Tibial artery (tissue), 4 donors: Measurements from ENCODE around the gene PDPK1.
"Not testable (repeated sequence)": the region's sequence is repeated elsewhere in the genome, so short reads cannot be mapped to it uniquely, and the experiment has no call there.

Source experiments
- DNase-seq, 2 donors: peaks; one replicate each; pipeline ENCODE4 v3.0.0-alpha.2; 2019
- H3K27ac ChIP-seq, 2 donors: fragments of 200-600 bp; sonication (generic) in 1 of 2; 1 replicate in 1 of 2; 2 replicates in 1 of 2; pipeline ENCODE4 v1.5.1; 2018 to 2019; ENCODE audit warnings: mild to moderate bottlenecking in 1 of 2
- H3K27me3 ChIP-seq, 2 donors: fragments of 200-600 bp; sonication (generic) in 1 of 2; one replicate each; pipeline versions ENCODE4 v1.5.1 to v1.6.0; 2016 to 2019
- H3K36me3 ChIP-seq, 3 donors: fragments of 200-600 bp; sonication (generic) in 2 of 3; one replicate each; pipeline ENCODE4 v1.5.1; 2016 to 2019; ENCODE audit warnings: mild to moderate bottlenecking in 2 of 3
- H3K4me1 ChIP-seq, 4 donors: fragments of 200-600 bp; sonication (generic) in 2 of 4; 1 replicate in 3 of 4; 2 replicates in 1 of 4; pipeline ENCODE4 v1.5.1; 2016 to 2019
- H3K4me3 ChIP-seq, 2 donors: fragments of 200-600 bp; sonication (generic) in 1 of 2; 1 replicate in 1 of 2; 2 replicates in 1 of 2; pipeline ENCODE4 v1.5.1; 2018 to 2019; ENCODE audit warnings: mild to moderate bottlenecking in 2 of 2
- H3K9me3 ChIP-seq, 3 donors: fragments of 200-600 bp; sonication (generic) in 1 of 3; one replicate each; pipeline ENCODE4 v1.5.1; 2016 to 2019
- intact Hi-C: fragments of 100-400 bp; cut with DNase I; formaldehyde crosslinking; loops from one replicate; pipeline ENCODE4 v1.15.0; 2023; ENCODE audit warnings: low total_unique reads

PDPK1 gene

GRCh38 chr16:2627075-2627474 lies 89.3 kb downstream of the PDPK1 start:
- DNase-seq, H3K4me1 ChIP-seq, H3K36me3 ChIP-seq, H3K27ac ChIP-seq, H3K27me3 ChIP-seq, H3K9me3 ChIP-seq, intact Hi-C loops, H3K4me3 ChIP-seq: not testable (repeated sequence)

- H3K4me1 ChIP-seq, intact Hi-C loops, H3K27ac ChIP-seq: not testable (repeated sequence)
Measured at GRCh38 chr16:2631203-2631602, 93.4 kb downstream of the PDPK1 start.

GRCh38 chr16:2632291-2632690 lies 94.5 kb downstream of the PDPK1 start:
- H3K4me3 ChIP-seq, H3K36me3 ChIP-seq, H3K27ac ChIP-seq, H3K9me3 ChIP-seq, H3K27me3 ChIP-seq, intact Hi-C loops, H3K4me1 ChIP-seq, DNase-seq: not testable (repeated sequence)

More at GRCh38 chr16:2631203-2631602, 93.4 kb downstream of the PDPK1 start:
- not testable (repeated sequence) for H3K36me3 ChIP-seq, H3K9me3 ChIP-seq, H3K27me3 ChIP-seq, DNase-seq, H3K4me3 ChIP-seq

- H3K27ac ChIP-seq, H3K27me3 ChIP-seq, DNase-seq, H3K4me1 ChIP-seq, H3K4me3 ChIP-seq, intact Hi-C loops, H3K36me3 ChIP-seq, H3K9me3 ChIP-seq: not testable (repeated sequence)
Measured at GRCh38 chr16:2639071-2639721, 101.4 kb downstream of the PDPK1 start.

GRCh38 chr16:2639722-2640072 lies 101.9 kb downstream of the PDPK1 start:
- H3K27ac ChIP-seq, H3K4me1 ChIP-seq, H3K9me3 ChIP-seq, DNase-seq, intact Hi-C loops, H3K36me3 ChIP-seq, H3K27me3 ChIP-seq, H3K4me3 ChIP-seq: not testable (repeated sequence)

GRCh38 chr16:2642561-2642960 lies 104.7 kb downstream of the PDPK1 start:
- H3K27me3 ChIP-seq, intact Hi-C loops, DNase-seq, H3K9me3 ChIP-seq, H3K4me1 ChIP-seq, H3K27ac ChIP-seq, H3K4me3 ChIP-seq, H3K36me3 ChIP-seq: not testable (repeated sequence)

GRCh38 chr16:2644754-2645453 lies 107.1 kb downstream of the PDPK1 start:
- intact Hi-C loops, DNase-seq, H3K27me3 ChIP-seq, H3K4me1 ChIP-seq, H3K36me3 ChIP-seq, H3K9me3 ChIP-seq, H3K27ac ChIP-seq, H3K4me3 ChIP-seq: not testable (repeated sequence)

GRCh38 chr16:2651268-2651871 lies 113.5 kb downstream of the PDPK1 start:
- DNase-seq, H3K9me3 ChIP-seq, intact Hi-C loops, H3K36me3 ChIP-seq, H3K4me3 ChIP-seq, H3K4me1 ChIP-seq, H3K27ac ChIP-seq, H3K27me3 ChIP-seq: not testable (repeated sequence)
